ENCODE results near the gene SCUBE3. TPM values are rescaled to one million over a fixed set of nuclear protein-coding genes. Genes with fewer than 3 reads are reported as not detected.

The SCUBE3 gene
- total and polyA plus RNA-seq, 9 of the 15 experiments (the other 6 are each of a cell fraction or from before 2014, with no cell fraction given): 0.01 to 0.11 TPM; not detected in 7

DNA sequence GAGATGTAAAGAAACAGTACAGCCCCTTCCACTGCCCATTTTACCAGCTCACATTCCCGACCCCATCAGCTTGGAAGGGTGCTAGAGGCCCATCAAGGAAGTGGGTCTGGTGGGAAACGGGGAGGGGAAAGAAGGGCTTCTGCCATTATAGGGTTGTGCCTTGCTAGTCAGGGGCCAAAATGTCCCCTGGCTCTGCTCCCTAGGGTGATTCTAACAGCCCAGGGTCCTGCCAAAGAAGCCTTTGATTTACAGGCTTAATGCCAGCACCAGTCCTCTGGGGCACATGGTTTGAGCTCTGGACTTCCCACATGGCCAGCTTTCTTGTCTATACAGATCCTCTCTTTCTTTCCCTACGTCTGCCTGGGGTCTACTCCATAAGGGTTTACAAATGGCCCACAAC is 35.2 kb downstream of the SCUBE3 start (continued):
- TF ChIP-seq PCBP1 (IDR thresholded peaks at IDR 0.05; ENCODE audit: low read depth, low read length, poor library complexity, severe bottlenecking) (no peak), ESRRB (CRISPR knock-in tag; IDR thresholded peaks at IDR 0.05; ENCODE audit: borderline replicate concordance) (no peak), EGR1 (conservative IDR thresholded peaks at IDR 0.05) (no peak)
- TF ChIP-seq, protein P1, sequence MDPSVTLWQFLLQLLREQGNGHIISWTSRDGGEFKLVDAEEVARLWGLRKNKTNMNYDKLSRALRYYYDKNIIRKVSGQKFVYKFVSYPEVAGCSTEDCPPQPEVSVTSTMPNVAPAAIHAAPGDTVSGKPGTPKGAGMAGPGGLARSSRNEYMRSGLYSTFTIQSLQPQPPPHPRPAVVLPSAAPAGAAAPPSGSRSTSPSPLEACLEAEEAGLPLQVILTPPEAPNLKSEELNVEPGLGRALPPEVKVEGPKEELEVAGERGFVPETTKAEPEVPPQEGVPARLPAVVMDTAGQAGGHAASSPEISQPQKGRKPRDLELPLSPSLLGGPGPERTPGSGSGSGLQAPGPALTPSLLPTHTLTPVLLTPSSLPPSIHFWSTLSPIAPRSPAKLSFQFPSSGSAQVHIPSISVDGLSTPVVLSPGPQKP (CRISPR knock-in tag; IDR thresholded peaks at IDR 0.05): no peak

DNA sequence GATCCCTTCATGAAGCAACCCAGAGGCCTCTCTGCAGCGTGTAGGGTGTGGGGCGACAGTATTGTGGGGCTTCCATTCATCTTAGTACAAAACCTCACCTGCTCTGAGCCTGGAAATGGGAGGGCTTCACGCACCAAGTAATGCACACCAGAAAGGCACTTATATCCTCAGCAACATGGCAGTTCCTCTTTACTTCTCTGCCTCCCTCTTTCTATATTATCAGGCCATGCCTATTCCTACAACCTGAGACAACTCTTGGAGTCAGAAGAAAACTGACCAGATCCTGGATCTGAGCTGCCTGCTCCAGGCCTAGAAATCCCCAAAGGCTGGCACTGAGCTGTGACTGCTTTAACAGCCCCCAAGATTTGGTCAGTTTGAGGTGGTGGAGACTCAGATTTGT is 38.2 kb downstream of the SCUBE3 start:
- peaks cover 6 to 19% of the 10 kb centered on the region in 2 experiments; a peak in 4 of 5 replicates for H3K4me1 ChIP-seq (replicated peaks in 1 of 2; ENCODE audit: control insufficient read depth in 2 of 2, insufficient read depth in 2 of 2, low read length in 2 of 2)
- FAIRE-seq: no peak
- no peak overlapping the region for H3K4me2 ChIP-seq (ENCODE audit: insufficient read depth, low read length)

More for the DNA sequence above, 38.2 kb downstream of the SCUBE3 start:
- DNase-seq (ENCODE audit: extremely low read depth in 1 of 4, low spot score in 3 of 4) (no peak), ATAC-seq (no peak)
- intact Hi-C loops (cut with micrococcal nuclease): no loop called here
- no TSS peak for BruUV-seq (replicated peaks)
- H4K20me1 ChIP-seq (replicated peaks; ENCODE audit: control insufficient read depth, insufficient read depth, low read length): no peaks in the 10 kb centered on the region
- H3K27ac ChIP-seq (ENCODE audit: extremely low read depth, low read depth, low read length): no peak overlapping the region
- no peak overlapping the region for H3K9ac ChIP-seq (ENCODE audit: insufficient read depth in 1 of 2, low read depth in 2 of 2, low read length in 2 of 2)
- H3K27me3 ChIP-seq (ENCODE audit: control insufficient read depth in 2 of 2, insufficient read depth in 2 of 2, low read length in 2 of 2): no peaks in the 10 kb centered on the region
- H3K4me3 ChIP-seq: no peak overlapping the region
- no peak overlapping the region for H2AFZ ChIP-seq (ENCODE audit: low read depth, low read length)
- no peaks in the 10 kb centered on the region for H3K9me3 ChIP-seq (replicated peaks; ENCODE audit: control insufficient read depth, insufficient read depth, low read depth, low read length)
- 61% methylated on average over 3 of the region's 3 CpGs for WGBS (ENCODE audit: insufficient coverage, low coverage, missing lambda C conversion rate)
- TF ChIP-seq, protein P2, sequence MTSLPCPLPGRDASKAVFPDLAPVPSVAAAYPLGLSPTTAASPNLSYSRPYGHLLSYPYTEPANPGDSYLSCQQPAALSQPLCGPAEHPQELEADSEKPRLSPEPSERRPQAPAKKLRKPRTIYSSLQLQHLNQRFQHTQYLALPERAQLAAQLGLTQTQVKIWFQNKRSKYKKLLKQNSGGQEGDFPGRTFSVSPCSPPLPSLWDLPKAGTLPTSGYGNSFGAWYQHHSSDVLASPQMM (CRISPR knock-in tag; IDR thresholded peaks at IDR 0.05): no peak
- TF ChIP-seq, protein P3, sequence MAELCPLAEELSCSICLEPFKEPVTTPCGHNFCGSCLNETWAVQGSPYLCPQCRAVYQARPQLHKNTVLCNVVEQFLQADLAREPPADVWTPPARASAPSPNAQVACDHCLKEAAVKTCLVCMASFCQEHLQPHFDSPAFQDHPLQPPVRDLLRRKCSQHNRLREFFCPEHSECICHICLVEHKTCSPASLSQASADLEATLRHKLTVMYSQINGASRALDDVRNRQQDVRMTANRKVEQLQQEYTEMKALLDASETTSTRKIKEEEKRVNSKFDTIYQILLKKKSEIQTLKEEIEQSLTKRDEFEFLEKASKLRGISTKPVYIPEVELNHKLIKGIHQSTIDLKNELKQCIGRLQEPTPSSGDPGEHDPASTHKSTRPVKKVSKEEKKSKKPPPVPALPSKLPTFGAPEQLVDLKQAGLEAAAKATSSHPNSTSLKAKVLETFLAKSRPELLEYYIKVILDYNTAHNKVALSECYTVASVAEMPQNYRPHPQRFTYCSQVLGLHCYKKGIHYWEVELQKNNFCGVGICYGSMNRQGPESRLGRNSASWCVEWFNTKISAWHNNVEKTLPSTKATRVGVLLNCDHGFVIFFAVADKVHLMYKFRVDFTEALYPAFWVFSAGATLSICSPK (IDR thresholded peaks at IDR 0.05; ENCODE audit: borderline replicate concordance): no peak
- TF ChIP-seq, protein P4, sequence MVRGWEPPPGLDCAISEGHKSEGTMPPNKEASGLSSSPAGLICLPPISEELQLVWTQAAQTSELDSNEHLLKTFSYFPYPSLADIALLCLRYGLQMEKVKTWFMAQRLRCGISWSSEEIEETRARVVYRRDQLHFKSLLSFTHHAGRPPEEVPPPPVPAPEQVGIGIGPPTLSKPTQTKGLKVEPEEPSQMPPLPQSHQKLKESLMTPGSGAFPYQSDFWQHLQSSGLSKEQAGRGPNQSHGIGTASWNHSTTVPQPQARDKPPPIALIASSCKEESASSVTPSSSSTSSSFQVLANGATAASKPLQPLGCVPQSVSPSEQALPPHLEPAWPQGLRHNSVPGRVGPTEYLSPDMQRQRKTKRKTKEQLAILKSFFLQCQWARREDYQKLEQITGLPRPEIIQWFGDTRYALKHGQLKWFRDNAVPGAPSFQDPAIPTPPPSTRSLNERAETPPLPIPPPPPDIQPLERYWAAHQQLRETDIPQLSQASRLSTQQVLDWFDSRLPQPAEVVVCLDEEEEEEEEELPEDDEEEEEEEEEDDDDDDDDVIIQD (CRISPR knock-in tag; IDR thresholded peaks at IDR 0.05): no peak
- TF ChIP-seq, protein P5, sequence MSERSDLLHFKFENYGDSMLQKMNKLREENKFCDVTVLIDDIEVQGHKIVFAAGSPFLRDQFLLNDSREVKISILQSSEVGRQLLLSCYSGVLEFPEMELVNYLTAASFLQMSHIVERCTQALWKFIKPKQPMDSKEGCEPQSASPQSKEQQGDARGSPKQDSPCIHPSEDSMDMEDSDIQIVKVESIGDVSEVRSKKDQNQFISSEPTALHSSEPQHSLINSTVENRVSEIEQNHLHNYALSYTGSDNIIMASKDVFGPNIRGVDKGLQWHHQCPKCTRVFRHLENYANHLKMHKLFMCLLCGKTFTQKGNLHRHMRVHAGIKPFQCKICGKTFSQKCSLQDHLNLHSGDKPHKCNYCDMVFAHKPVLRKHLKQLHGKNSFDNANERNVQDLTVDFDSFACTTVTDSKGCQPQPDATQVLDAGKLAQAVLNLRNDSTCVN (CRISPR knock-in tag; IDR thresholded peaks at IDR 0.05): no peak
- peak; percentile 76; the same call in 1 of the 2 replicates for TF ChIP-seq SPI1 (IDR thresholded peaks at IDR 0.05; ENCODE audit: borderline replicate concordance, low read depth, low read length)
- TF ChIP-seq PURB (CRISPR knock-in tag; IDR thresholded peaks at IDR 0.05; ENCODE audit: low read depth): no peak
- no peak for TF ChIP-seq CCAR2 (IDR thresholded peaks at IDR 0.05; ENCODE audit: low read depth, low read length)
- no peak for TF ChIP-seq ZBTB17 (CRISPR knock-in tag; IDR thresholded peaks at IDR 0.05)
- H3K36me3 ChIP-seq (ENCODE audit: control insufficient read depth, insufficient read depth, low read length): peaks cover 5% of the 10 kb centered on the region; the same call in 1 of the 3 replicates
- ChIA-PET POLR2A (no interaction called here), CTCF (ENCODE audit: low intra/inter-chr PET ratio) (interaction anchor here (0.7 kb wide), 1 partner anchor 11 kb away, joined by 3 read pairs; no protein-coding TSS in a partner anchor)
- H3K9me1 ChIP-seq (ENCODE audit: control insufficient read depth, insufficient read depth, low read length): no peaks in the 10 kb centered on the region
- in situ Hi-C loops (cut with MboI): no loop called here
- H3K79me2 ChIP-seq (ENCODE audit: control insufficient read depth, insufficient read depth, low read length): peaks cover 2% of the 10 kb centered on the region; the same call in 1 of the 3 replicates
